Cerebellar cortex (tissue), 1 donor: ENCODE results near the gene HECTD1.
A peak's percentile ranks its signal among the peaks of the same experiment; 100 is the strongest.
"Not testable (repeated sequence)": the region's sequence is repeated elsewhere in the genome, so short reads cannot be mapped to it uniquely, and the experiment has no call there.

Source experiments
- DNase-seq: peaks from one replicate; pipeline ENCODE4 v3.0.0-alpha.2; 2015; ENCODE audit warnings: low spot score

Gene HECTD1

DNA sequence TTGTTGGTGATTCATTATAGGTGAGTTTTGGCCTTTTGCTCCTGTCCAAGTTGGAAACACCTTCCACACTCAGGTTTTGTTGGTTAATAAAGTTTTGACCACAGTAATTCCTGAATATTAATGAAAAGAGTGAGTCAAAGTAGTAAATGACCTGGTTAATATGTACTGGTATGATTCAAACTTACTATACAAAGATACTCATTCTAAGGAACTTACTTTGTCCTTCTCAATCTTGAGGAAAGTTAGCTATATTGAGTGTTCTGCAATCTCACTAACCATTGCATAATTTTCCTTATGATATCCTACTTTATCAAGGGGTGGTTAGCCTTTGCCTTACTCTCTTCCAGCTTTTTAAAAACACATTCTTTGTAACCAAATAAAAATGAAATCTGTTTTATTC lies 20.9 kb upstream of the HECTD1 start:
- no peak for DNase-seq

DNA sequence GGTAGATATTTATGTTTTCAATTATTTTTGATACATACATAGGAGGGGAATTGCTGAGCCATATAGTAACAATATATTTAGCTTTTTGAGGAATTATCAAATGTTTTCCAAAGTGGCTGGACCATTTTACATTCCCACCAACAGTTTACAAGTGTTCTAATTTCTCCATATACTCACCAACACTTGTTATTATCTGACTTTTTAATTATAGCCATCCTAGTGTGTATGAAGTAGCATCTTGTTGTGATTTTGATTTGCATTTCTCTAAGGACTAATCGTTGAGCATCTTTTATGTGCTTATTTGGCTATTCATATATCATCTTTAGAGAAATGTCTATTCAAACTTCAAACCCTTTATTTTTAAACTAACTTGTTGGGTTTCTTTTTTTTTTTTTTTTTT lies 17.2 kb upstream of the HECTD1 start:
- no peak for DNase-seq

GRCh38 chr14:31223331-31223730 lies 15.7 kb upstream of the HECTD1 start:
- DNase-seq = no peak

DNA sequence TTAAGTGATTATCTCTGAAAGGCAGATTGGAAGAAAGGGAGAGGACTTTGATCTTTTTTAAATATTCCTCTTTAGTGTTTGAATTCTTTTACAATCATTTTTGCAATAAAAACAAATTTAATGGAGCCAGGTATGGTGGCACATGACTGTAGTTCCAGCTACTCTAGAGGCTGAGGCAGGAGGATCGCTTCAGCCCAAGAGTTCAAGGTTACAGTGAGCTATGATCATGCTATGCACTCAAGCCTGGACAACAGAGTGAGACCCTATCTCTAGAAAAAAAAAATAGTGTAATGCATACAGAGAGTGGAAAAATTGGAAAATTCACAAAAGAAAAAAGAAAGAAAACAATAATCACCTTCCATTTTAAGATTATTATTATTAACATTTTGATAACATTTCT lies 15.2 kb upstream of the HECTD1 start:
- DNase-seq = no peak

- DNase-seq = no peak
These were observed 13.7 kb upstream of the HECTD1 start for GRCh38 chr14:31221266-31221665.

DNA sequence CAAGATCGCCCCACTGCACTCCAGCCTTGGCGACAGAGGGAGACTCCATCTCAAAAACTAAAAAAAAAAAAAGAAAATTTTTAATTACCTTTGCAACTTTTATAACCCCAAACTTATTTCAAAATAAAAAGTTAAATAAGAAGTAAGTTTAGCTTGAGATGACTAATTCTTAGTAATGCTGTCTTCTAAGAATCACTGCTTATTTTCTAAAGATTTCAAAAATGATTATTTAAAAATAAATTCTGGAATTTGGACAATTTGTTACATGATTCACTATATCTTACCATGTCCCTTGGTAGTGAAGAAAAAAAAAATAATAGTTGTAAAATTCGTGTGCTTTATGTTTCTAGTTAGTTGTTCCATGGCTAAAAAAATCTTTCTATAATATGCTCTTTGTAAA lies 11.6 kb upstream of the HECTD1 start:
- DNase-seq = no peak

- no peak for DNase-seq
These were observed 8.8 kb upstream of the HECTD1 start for GRCh38 chr14:31216359-31216758.

DNA sequence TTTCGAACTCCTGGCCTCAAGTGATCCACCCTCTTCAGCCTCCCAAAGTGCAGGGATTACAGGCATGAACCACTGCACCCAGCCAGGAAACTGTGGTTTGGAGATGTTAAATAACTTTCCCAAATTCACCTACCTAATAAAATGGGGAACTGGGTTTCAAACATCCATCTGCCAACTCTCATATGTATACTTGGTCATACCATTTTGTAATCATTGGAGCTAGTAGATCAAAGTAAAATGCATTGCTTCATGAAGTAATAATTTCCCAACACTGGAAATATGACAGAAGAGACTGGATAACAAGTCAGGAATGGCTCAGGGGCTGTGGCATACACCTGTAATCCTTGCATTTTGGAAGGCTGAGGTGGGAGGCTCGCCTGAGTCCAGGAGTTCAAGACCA lies 5.3 kb upstream of the HECTD1 start:
- no peak for DNase-seq

DNA sequence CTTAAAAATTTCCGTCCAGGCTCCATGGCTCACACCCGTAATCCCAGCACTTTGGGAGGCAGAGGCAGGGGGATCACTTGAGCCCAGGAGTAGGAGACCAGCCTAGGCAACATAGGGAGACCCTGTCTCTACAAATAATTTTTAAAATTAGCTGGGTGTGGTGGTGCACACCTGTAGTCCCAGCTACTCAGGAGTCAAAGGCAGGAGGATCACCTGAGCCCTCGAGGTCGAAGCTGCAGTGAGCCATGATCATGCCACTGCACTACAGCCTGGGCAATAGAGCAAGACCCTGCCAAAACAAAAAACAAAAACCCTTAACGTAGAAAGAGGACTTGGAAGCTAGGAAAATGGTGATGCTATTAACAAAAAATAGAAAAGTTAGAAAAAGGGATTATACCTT lies 2.0 kb upstream of the HECTD1 start:
- DNase-seq = no peak

- DNase-seq = no peak
These were observed 1.2 kb upstream of the HECTD1 start for GRCh38 chr14:31208546-31209424.

- peak; percentile 74 for DNase-seq
These were observed 272 bp downstream of the HECTD1 start for GRCh38 chr14:31207287-31207754.

DNA sequence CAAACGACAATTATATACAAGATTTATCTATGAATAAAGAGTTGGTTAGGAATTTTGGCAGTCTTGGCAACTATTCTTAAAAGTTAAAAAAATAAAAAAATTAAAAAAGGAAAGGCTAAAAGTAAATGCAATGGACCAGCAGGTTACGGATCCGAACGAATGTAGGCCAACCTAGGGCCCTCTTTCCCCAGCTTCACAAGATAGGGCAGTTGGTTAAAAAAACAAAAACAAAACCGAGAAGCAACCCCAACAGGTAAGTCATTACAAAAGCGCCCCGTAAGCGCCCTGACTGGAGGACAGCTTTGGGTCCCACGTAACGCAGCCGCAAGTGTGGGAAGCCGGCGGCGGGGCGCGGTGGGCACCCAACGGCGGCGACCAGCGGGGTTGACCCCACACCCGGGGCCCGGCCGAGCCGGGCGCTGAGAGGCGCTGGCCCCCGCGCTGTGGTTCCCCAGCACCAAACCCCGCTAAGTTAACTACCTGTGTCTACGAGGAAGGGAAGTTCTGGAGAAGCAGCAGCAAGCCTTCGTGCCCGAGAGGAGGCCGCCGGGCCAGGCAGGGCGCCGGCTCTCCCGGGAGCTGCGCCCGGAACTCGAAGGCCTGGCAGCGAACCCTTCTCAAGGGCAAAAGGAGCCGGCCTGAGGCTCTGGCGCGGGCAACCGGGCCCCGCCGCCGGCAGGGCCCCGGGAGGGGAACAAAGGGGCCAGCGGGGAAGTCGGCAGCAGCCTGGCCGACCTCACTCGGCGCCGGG lies 882 bp downstream of the HECTD1 start:
- DNase-seq = peak; percentile 29

DNA sequence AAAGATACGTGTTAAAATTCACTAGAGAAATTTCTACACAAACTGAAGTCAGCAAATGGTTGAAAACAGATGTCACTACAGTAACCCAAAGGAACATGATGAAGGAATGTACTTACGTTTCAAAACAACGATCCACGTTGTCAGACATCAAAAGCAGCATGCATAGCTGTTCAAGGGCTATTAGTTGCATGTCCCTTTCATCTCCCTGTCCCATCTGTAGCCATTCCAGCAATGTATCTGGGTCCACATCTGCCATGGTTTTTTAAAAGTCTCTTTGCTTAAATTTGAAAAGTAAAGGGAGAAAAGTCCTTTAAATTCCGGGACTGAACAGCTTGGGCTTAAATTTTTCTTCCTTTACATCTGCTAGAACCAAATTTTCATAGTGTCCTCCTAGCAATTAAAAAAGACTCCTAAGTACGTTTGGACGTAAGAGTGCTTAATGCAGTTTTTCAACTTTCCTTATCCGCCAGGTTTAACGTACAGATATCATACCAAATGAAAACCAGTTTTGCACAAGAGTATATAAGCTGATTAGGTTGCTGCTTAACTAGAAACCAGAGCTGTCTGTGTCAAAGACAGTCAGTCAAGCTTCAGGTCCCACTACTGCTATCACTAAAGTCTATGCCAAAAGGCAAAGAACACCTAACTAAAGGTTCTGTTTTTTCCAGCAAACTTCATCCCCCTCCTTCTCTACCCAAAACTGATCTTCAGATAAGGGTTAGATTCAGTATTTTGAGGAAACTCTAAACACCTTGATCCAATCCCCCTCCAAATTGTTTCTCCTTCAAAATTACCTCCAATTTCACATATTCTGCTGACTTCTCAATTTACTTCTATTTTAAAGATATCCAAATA lies 1.7 kb downstream of the HECTD1 start:
- peak; percentile 31 for DNase-seq

DNA sequence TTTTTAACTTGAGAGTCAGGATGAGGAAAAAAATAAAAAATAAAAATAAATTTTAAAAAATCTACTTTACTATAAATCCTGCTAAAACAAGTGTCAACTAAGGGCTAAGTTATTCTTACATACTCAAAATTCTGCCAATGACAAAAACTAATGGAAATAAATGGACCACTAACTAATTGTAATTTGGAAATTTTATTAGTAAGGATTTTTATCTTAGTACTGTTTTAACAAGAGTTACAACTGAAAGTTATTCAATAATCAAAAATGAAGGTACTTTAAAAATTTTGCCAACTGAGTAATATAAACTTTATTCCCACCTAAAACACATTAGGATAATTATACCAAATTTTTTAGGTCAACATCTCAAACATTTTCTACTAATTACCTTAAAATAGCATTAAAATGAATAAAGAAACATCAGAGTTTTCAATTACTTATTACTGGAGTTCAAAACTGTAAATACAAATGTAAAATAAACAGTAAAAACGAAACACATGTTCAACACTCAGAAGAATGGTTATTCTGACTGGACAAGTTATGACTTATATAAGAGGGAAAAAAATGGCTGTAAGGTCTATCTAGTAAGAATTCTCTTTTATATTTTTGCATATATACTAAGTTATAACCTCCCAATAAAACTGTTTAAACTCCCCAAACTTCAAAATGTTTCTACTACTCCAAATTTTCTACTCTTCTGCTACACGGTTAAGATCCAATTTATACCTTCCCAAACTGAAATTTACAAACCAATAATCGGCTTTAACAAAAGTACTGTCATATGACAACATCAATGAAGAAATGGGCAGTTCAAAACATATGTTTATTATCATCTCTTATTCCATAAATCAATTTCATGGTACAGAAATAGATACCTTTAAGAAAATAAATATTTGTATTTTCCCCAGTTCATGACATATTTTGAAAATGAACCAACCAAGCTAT lies 2.7 kb downstream of the HECTD1 start:
- DNase-seq = no peak

GRCh38 chr14:31203899-31204592 lies 3.5 kb downstream of the HECTD1 start:
- not testable (repeated sequence) for DNase-seq

GRCh38 chr14:31203414-31203742 lies 4.2 kb downstream of the HECTD1 start:
- DNase-seq = no peak

GRCh38 chr14:31201111-31201510 lies 6.5 kb downstream of the HECTD1 start:
- DNase-seq = no peak

GRCh38 chr14:31200702-31200990 lies 6.9 kb downstream of the HECTD1 start:
- DNase-seq = no peak

DNA sequence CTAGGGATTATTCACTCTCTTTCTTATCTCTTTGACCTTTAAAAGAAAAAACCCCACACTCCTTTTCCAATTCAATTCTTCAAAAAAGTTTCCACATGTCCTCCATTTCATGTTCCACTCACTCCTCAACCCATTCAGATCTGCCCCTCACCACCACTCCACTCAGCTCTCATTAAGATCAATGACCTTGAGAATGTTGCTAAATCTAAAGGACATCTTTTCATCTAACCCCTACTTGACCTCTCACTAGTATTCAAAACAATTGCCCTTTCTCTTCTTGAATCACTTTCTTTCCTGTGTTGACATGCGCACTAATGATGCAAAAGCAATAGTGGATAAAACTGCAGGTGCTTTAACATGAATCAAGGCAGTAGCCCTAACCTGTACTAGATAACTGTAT lies 9.9 kb downstream of the HECTD1 start:
- DNase-seq = no peak

DNA sequence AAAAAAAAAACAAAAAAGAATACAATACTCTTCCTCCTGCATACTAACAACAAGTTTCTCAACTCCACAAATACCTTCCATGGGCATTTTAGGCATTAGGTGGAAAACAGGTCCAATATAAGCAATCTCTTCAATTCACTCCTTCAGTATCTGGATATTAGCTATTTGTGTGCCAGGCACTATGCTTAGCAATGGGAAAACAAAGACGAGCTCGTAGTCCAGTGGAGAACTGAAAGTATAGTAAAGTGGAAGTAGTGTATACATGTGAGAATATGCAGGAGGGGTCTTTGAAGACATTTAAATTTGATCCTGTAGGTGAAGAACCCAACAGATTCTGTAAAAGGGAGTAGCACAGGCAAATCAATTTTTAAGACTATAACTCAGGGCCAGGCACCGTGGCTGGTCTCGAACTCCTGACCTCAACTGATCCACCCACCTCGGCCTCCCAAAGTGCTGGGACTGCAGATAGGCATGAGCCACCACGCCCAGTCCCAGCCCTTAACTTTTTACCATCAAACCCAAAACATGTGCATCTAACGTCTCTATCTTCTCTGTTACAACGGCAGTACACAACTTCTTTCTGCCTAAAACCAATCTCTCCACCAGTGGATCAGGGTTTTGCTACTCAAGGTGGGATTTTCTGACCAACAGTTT lies 10.6 kb downstream of the HECTD1 start:
- DNase-seq = no peak
